ENCODE results near the gene YWHAH.

DNA sequence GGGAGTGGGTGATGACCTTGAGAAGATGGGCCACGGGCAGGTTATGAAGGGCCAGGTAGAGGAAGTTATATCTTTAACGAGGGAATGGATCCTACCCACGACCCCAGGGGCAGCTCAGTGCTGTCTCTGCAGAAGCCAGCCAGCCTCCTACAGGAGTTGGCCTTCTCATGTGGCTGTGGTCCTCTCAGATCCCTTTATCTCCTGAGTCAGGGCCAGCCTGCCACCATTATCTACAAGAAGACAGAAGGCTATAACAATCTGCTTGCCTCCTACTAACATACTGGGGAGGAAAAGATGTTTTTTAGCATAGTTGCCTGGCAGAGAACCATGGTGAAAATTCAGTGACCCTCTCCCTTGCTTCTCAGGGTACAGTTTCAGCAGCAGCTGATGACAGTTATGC is 7.0 kb upstream of the YWHAH start:
- TF ChIP-seq CTCF (IDR thresholded peaks at IDR 0.05; ENCODE audit: low read depth, low read length, missing input control) (no peak), YY1 (IDR thresholded peaks at IDR 0.05) (no peak), HNF4G (IDR thresholded peaks at IDR 0.05) (no peak), NR2F2 (IDR thresholded peaks at IDR 0.05) (no peak), MAX (IDR thresholded peaks at IDR 0.05) (no peak), RAD21 (IDR thresholded peaks at IDR 0.05) (no peak), GABPA (IDR thresholded peaks at IDR 0.05 in 1 of 2, conservative IDR thresholded peaks at IDR 0.05 in 1 of 2) (no peak)
